HG03045 (cell line): ENCODE results near the gene RNU1-4.
"Not testable (repeated sequence)": the region's sequence is repeated elsewhere in the genome, so short reads cannot be mapped to it uniquely, and the experiment has no call there.

ENCODE experiments used
- ATAC-seq: cut with Tn5 transposase; IDR thresholded peaks from one replicate; pipeline ENCODE4 v1.9.1; 2021; ENCODE audit warnings: mild to moderate bottlenecking, moderate library complexity; ENCODE audit not compliant: unreplicated experiment

The RNU1-4 gene

DNA sequence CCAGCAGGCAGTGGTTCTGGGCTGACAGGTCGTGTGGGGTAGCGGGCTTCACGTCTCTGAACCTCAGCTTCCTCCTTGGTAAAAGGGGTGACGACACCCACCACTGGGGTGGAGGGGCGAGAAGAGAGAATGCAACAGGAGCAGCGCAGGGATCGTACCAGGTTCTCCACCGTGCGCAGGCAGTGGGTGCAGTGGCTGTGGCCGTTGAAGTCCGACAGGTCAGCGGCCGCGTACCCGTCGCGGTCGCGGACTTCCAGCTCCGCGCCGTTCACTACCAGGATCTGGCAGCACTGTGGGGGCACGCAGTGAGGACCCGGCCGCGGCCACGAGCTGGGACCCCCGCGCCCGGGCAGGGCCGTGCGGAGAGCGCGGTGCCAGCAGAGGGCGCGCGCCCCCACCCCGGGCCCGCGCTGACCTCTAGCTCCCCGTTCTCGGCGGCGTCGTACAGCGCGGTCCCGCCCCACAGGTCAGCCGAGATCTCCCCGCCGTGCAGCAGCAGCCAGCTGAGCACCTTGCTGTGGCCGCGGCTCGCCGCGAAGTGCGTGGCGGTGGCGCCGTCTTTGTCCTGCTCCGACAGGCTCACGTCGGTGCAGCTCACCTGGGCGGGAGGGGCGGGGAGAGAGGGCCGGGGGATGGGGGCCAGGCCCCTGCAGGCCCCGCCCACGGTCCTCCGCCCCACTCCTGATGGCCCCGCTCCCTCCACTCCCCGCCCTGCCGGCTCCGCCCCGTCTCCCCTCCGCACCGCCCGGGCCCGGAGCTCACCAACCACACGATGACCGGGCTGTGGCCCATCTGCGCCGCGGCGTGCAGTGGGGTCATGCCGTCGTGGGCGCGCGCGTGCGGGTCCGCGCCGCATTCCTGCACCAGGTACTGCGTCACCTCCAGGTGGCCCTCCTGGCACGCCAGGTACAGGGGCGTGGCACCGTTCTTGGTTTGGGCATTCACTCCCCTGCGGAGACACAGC, 32.9 kb upstream of the RNU1-4 start:
- not testable (repeated sequence) for ATAC-seq

- ATAC-seq, result not testable (repeated sequence)
These were observed 31.6 kb upstream of the RNU1-4 start for GRCh38 chr1:16708704-16709103.

GRCh38 chr1:16709659-16710087, 30.6 kb upstream of the RNU1-4 start:
- ATAC-seq, result not testable (repeated sequence)

DNA sequence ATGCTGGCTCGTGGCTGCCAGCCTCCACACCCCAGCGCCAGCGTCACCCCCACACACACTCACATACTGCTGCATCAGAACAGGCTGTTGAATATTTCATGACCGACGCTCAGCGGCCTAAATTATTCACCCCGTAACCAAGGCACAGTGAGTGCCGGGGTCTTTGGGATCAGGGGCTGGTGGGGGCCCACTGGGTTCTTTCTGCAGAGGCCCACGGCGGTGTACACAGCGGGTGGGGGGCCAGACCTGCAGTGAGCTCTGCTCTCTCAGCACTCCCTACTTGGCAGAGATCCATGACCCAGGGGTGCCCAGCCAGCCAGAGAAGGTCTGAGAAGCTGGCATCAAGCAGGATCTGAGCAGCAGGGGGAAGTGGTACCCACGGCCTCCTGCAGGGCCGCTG, 29.7 kb upstream of the RNU1-4 start:
- ATAC-seq, result not testable (repeated sequence)

DNA sequence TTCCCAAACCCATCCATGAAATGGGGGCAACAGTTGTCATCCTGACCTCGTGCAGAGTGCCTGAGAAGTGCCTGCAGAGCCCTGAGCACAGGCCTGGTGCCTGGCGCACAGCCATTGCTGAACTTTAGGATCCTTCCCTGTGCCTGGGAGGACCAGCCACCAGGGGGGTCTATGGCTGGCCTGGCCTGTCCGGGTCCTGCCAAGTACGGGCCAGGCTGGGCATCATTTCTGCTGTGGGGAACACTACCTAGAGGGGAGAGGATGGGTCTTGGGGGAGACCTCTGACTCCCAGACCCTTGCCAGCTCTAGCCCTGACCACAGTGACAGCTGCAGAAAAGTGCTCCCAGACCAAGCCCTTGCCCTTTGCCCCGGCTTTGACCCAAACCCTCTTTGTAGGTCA, 28.2 kb upstream of the RNU1-4 start:
- not testable (repeated sequence) for ATAC-seq

DNA sequence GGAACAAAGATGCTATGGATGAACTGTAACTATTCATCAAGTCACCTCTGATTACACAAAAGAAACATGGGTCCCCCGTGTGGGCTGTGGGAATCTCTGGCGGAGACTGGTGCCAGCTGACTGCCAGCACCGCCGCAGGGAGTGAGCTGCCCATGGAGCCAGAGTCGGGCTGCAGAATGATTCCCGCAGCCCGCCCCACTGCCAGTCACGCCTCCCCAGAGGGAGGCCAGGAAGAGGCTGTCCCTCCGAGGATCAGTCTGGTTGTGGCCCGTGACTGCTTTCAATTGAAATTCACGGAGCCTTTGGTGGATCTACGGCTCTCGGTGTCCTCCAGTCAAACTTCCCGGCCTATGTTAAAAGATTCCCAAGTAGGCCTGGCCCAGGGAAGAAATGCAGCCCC, 27.7 kb upstream of the RNU1-4 start:
- not testable (repeated sequence) for ATAC-seq

GRCh38 chr1:16712984-16713383, 27.3 kb upstream of the RNU1-4 start:
- ATAC-seq, result not testable (repeated sequence)

- ATAC-seq, result not testable (repeated sequence)
These were observed 26.8 kb upstream of the RNU1-4 start for GRCh38 chr1:16713480-16713879.

DNA sequence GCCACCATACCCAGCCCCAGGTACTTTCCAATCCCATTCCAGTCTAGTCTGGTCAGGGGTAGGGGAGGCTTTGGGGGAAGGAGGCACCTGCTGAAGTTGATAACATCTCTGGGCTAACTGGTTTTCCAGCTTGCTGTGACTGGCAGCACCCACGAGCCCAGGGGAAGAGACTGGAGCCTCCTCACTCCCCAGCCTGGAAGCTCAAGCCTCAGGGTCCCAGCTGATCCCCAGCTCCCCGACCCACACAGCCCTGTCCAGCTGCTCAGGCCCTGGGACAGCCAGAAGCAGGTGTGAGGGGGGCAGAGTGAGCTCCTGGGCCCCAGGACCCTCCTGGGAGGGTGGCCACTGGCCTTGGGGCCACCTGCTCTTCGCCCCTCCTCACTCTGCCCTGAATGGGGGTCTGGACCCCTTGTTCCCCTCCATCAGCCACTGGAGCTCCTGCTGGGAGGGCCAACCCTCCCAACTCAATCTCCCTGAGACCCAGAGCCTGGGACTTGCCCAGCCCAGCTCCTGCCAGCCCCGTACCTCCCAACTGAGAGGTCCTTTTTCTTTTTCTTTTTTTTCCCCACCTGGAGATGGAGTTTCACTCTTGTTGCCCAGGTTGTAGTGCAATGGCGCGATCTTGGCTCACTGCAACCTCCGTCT, 23.5 kb upstream of the RNU1-4 start:
- ATAC-seq, result no peak

GRCh38 chr1:16717336-16718098, 22.8 kb upstream of the RNU1-4 start:
- ATAC-seq, result no peak

GRCh38 chr1:16718099-16718907, 22.0 kb upstream of the RNU1-4 start:
- not testable (repeated sequence) for ATAC-seq

GRCh38 chr1:16718908-16719533, 21.3 kb upstream of the RNU1-4 start:
- ATAC-seq, result no peak

GRCh38 chr1:16719571-16720350, 20.6 kb upstream of the RNU1-4 start:
- no peak for ATAC-seq

DNA sequence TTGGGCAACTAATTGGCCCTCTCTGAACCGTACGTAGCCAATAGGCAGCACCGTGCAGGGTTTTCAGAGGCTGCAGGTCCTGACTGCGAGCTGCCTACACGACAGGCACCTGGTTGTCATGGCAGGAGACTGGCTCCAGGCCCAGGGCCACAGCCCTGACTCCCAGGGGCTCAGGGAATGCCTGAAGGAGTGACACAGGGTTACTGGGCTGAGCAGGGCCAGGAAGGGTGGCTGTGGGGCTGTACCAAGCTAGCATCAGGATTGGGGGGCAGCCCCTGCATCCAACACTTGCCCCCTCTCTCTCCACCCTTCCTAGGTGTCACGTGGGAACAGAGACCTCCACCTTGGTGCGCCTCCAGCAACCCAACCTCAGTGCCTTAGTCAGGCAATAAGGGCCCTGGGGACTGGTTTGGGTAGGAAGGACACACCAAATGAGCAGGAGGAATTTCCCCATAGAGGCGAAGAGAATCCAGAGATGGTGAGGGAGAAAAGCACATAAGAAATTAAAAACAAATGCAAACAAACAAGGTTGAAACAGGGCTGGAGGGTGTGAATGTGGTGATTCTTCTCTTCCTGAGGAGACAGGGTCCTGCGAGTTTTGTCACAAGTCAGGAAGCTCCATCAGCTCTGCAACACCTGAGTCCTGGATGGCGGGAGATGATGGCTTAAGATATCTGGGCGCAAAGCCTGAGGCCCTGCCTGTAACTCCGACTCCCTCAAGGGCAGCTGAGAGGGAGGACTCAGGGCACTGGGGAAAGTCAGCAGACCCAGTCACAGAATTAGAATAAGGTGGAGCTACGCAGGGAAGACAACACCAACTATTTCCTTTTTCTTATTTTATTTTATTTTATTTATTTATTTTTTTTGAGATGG, 19.7 kb upstream of the RNU1-4 start:
- no peak for ATAC-seq

DNA sequence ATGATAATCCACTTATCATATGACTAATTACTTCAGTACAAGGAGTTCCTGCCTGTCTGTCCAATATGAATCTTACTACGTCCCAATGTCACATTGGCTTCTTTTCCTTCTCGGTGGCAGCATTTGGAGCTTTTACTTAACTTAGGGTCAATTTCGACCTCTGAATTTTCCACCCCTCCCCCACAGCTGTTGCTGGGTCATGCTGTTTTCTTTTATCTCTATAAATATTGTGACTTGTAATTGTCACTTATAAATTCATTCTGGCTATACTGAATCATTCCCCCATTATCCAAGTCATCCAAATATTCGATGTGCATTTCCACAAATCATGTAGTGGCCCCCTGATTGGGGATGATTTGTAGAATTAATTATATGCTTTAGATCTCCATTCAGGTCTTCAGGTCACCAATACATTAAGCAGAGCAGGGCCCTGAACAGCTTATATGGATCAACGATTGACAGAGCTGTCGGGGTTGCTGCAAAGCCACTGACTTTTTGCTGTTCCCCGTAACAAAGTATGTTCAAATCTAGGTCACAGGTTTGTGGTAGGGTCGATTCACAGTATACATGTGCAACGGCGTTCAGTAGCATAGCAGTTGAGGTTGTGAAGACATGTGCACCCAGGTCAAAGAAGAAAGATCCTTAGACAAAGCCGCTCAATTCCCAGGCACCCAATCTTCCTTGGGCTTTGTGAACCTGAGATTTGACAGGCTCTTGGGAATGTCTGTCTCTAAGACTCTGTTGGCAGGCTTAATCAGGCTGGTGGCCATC, 18.3 kb upstream of the RNU1-4 start:
- no peak for ATAC-seq

- no peak for ATAC-seq
These were observed 15.4 kb upstream of the RNU1-4 start for GRCh38 chr1:16724718-16725438.
